HG03469 (cell line): ENCODE measurements around the gene USP22.
"Not testable (repeated sequence)": the region's sequence is repeated elsewhere in the genome, so short reads cannot be mapped to it uniquely, and the experiment has no call there.

Experiments
- ATAC-seq: cut with Tn5 transposase; IDR thresholded peaks from one replicate; pipeline ENCODE4 v1.9.1; 2021; ENCODE audit warnings: mild to moderate bottlenecking, moderate library complexity, moderate number of reproducible peaks; ENCODE audit not compliant: unreplicated experiment

USP22 gene

GRCh38 chr17:21042458-21043295 lies at the start of gene USP22:
USP22 (minus strand) TSS chr17:21043011; CDS start chr17:21042835, 176 bp downstream.
- peak; percentile 36 for ATAC-seq

GRCh38 chr17:21090902-21091618 lies 48.2 kb upstream of the USP22 start:
- ATAC-seq = no peak

GRCh38 chr17:21089933-21090901 lies 47.4 kb upstream of the USP22 start:
- no peak for ATAC-seq

- ATAC-seq = no peak
These were observed 46.3 kb upstream of the USP22 start for GRCh38 chr17:21089145-21089544.

GRCh38 chr17:21085707-21086106 lies 42.9 kb upstream of the USP22 start:
- no peak for ATAC-seq

GRCh38 chr17:21085280-21085679 lies 42.5 kb upstream of the USP22 start:
- ATAC-seq = not testable (repeated sequence)

- no peak for ATAC-seq
These were observed 39.2 kb upstream of the USP22 start for GRCh38 chr17:21082001-21082436.

GRCh38 chr17:21079196-21079595 lies 36.4 kb upstream of the USP22 start:
- ATAC-seq = no peak

- ATAC-seq = no peak
These were observed 35.4 kb upstream of the USP22 start for GRCh38 chr17:21078016-21078780.

- no peak for ATAC-seq
These were observed 34.5 kb upstream of the USP22 start for GRCh38 chr17:21077281-21077680.

GRCh38 chr17:21076242-21076641 lies 33.4 kb upstream of the USP22 start:
- no peak for ATAC-seq

GRCh38 chr17:21075739-21076085 lies 32.9 kb upstream of the USP22 start:
- no peak for ATAC-seq

GRCh38 chr17:21072745-21073197 lies 30.0 kb upstream of the USP22 start:
- no peak for ATAC-seq

GRCh38 chr17:21066394-21066793 lies 23.6 kb upstream of the USP22 start:
- no peak for ATAC-seq

- no peak for ATAC-seq
These were observed 19.2 kb upstream of the USP22 start for GRCh38 chr17:21061971-21062526.

GRCh38 chr17:21061158-21061835 lies 18.5 kb upstream of the USP22 start:
- no peak for ATAC-seq

- ATAC-seq = no peak
These were observed 16.9 kb upstream of the USP22 start for GRCh38 chr17:21059761-21060160.

GRCh38 chr17:21058098-21058893 lies 15.5 kb upstream of the USP22 start:
- no peak for ATAC-seq
